ENCODE results near the gene SMIM36.
"Not testable (repeated sequence)": the region's sequence is repeated elsewhere in the genome, so short reads cannot be mapped to it uniquely, and the experiment has no call there.

Gene SMIM36

GRCh38 chr17:55510986-55511721 lies at the start of gene SMIM36:
SMIM36 (minus strand) TSS chr17:55511452.
- DNase-seq (ENCODE audit: low read depth in 2 of 2) = no peak

DNA sequence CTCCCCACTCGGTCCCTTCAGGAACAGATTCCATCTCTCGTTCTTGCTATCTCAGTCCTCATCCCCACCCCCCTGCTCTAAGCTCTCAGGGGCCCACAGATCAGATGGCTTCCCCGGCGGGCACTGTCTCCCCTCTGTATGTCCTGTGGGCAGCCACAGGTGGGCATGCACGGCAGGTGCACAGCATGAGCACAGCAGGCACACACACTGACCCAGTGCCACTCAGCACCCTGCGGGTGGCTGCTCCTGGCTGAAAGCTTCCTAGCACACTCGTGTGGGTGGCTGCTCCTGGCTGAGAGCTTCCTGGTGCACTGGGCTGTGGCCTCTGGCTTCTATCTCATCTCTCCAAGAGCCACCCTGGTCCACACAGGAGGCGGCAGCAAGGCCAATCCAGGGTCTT lies 44.5 kb upstream of the SMIM36 start:
- no peak for DNase-seq (ENCODE audit: low read depth in 2 of 2)

GRCh38 chr17:55549140-55549539 lies 37.9 kb upstream of the SMIM36 start:
- no peak for DNase-seq (ENCODE audit: low read depth in 2 of 2)

DNA sequence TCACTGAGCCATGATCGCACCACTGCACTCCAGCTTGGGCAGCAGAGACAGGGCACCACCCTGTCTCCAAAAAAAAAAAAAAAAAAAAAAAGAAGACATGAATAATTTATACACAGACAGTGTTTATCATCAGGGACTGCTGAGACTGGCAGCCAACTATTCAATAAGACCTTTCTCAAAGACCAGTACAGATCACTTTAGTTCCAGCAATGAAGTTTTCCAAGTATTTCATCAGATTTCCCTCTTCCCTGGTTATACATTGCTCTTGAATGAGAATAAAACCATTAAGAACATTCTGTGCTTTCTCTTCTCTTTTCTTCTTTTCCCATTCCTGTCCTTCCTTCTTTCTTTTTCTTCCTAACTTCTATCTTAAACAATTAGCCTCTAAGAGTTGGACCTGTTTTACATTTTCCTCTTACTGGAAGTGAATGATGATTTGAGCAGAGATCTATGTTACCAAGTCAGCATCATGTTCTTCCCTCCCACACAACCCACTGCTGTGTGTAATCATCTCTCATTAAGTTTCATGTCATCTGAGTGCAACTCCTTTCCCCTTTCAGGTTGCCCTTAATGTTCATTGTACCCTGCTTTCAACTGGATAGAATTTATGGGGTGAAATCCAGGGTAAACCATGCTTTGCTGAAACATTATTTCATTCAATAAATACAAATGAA lies 35.9 kb upstream of the SMIM36 start:
- no peak for DNase-seq (ENCODE audit: low read depth in 2 of 2)

GRCh38 chr17:55546481-55546880 lies 35.2 kb upstream of the SMIM36 start:
- DNase-seq (ENCODE audit: low read depth in 2 of 2) = no peak

GRCh38 chr17:55545806-55546205 lies 34.6 kb upstream of the SMIM36 start:
- no peak for DNase-seq (ENCODE audit: low read depth in 2 of 2)

DNA sequence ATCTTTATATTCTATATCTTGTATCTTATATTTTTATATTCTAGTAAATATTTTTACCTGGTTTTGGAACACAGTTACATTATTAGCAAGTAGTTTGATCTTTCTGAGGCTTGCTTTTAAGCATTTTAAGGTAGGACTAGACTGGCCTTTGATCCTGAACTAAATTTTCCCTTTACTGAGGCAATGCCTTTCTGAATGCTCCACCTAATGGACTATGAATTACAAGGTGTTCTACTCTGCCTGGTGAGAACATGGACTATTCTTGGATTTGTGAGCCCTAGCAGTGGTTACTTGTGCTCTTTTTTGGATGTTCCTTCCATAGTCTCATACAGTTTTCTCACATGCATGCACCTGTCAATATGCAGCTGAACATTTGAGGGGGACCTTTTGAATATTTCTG lies 32.5 kb upstream of the SMIM36 start:
- DNase-seq (ENCODE audit: low read depth in 2 of 2) = no peak

DNA sequence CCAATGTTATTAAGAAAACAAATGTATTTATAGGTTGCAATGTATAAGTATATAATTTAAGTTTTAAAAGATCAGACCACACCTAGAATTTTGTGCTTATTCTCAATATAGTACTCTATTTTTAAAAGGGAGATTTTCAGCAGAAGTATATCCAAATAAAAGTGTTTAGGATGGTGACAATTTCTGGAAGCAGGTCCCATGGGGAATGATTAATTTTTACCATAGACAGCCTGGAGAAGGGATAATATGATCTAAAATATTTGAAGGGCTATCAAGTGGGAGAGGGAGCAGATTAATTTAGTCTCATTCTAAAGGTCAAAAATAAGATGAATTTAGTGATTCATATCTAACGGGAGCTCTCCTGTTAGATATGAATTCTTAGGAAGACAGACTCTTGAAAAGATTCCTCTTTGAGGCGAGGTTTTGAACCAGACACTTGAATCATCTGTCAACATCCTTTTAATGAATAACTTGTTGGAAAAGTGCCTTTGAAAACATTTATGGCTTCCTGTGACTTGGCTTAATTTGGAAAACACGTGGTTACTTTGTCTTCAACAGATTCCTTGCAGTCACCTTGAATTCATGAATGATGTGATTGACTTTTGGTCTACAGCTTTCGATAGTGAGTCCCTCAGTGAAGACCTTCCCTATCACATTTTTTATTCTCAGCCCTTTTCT lies 29.3 kb upstream of the SMIM36 start:
- no peak for DNase-seq (ENCODE audit: low read depth in 2 of 2)

GRCh38 chr17:55536205-55536604 lies 25.0 kb upstream of the SMIM36 start:
- no peak for DNase-seq (ENCODE audit: low read depth in 2 of 2)

GRCh38 chr17:55533608-55534007 lies 22.4 kb upstream of the SMIM36 start:
- no peak for DNase-seq (ENCODE audit: low read depth in 2 of 2)

DNA sequence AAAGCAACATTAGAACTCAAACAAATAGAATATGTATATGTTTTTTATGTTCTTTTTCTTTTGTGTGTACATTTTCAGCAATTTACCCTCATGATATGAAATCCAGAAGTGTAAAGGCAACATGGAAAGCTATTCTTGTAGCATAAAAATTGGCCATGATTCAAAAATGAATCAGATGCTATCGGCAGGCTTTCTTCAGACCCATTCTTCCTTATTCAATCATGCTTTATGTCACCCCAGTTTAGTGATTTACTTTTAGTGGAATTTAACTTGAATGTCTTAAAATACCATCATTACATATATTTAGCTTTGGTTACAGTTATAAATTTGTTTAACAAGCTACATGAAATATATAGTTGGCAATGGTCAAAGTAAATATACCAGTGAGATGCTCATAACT lies 21.4 kb upstream of the SMIM36 start:
- no peak for DNase-seq (ENCODE audit: low read depth in 2 of 2)

GRCh38 chr17:55531053-55531728 lies 19.9 kb upstream of the SMIM36 start:
- DNase-seq (ENCODE audit: low read depth in 2 of 2) = no peak

GRCh38 chr17:55530064-55530463 lies 18.8 kb upstream of the SMIM36 start:
- DNase-seq (ENCODE audit: low read depth in 2 of 2) = no peak

DNA sequence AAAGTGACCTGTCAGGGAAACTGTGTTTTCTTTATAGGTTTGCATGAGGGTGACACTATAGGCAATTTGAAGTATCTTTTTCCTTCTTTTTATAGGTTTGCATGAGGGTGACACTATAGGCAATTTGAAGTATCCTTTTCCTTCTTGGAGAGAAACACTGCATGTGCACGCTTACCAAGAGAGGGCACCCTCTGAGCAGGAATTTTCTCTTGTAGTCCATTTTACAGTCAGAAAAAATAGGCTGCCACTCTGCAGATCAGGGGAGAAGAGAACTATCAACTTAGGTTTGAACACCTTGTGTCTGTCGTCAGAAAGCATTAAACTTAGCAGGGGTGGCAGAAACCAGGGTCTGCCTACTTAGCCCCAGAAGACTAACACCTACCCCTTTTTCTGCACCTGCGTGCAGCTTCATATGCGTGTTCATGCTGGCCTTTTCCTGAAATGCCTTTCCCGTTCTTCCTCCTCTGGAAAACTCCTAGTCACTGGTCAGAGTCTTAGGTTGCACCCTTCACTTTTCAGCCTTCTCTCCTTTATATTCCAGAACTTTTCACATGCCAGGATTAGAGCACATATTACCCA lies 16.4 kb upstream of the SMIM36 start:
- DNase-seq (ENCODE audit: low read depth in 2 of 2) = no peak

DNA sequence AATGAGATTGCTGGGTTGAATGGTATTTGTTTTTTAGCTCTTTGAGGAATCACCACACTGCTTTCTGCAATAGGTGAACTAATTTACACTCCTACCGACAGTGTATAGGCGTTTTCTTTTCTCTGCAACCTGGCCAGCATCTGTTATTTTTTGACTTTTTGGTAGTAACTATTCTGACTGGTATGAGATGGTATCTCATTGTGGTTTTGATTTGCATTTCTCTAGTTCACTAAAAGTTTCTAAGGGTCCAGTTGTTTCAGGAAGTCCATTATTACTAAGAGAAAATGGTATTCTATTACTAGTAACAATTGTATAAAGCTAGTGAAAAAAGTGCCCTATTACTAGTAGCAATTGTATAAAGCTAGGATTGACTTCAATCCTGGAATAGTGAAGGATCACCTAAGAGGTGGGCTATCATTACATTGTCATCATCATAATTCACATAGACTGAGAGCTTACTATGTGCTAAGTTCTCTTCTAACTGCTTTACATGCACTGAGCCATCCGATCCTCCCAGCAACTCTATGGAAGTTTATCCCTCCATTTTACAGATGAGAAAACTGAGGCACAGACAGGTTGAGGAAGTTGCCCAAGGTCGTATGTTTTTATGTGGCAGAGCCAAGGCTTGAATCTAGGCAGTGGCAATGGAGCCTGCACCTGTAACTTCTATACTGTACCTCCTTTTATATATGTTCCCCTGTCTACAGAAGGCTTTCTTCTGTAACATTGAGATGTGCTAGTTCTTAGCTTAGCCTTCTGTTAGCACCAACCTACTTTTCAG lies 13.4 kb upstream of the SMIM36 start:
- DNase-seq (ENCODE audit: low read depth in 2 of 2) = no peak

DNA sequence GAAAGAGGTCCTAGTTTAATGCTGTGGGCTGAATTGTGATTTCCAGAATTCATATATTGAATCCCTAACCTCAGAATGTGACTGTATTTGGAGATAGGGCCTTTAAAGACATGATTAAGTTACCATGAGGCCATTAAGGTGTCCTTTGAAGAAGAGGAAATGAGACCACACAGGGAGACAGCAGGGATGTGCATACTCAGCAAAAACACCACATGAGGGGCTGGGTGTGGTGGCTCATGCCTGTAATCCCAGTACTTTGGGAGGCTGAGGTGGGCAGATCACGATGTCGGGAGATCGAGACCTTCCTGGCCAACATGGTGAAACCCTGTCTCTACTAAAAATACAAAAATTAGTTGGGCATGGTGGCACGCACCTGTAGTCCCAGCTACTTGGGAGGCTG lies 11.8 kb upstream of the SMIM36 start:
- DNase-seq (ENCODE audit: low read depth in 2 of 2) = not testable (repeated sequence)

DNA sequence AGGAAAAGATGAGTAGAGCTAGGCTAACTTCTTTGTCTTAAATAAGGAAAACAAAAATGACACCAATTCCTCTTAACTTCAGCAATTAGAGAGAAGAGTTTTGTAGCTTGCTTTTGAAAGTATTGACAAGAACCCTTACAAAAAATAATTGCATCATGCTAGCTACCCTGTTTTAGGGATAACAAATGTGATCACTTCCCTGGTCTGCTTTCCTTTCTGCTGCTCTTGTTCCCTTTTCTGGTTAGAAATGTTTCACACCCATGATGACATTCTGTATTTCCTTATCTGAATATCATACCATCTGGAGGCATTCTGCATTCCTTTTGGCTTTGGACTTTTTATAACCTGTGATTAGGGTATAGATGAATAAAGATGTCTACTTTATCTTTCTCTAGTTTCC lies 9.9 kb upstream of the SMIM36 start:
- DNase-seq (ENCODE audit: low read depth in 2 of 2) = no peak

- no peak for DNase-seq (ENCODE audit: low read depth in 2 of 2)
Observed at GRCh38 chr17:55520402-55520801, 9.2 kb upstream of the SMIM36 start.

DNA sequence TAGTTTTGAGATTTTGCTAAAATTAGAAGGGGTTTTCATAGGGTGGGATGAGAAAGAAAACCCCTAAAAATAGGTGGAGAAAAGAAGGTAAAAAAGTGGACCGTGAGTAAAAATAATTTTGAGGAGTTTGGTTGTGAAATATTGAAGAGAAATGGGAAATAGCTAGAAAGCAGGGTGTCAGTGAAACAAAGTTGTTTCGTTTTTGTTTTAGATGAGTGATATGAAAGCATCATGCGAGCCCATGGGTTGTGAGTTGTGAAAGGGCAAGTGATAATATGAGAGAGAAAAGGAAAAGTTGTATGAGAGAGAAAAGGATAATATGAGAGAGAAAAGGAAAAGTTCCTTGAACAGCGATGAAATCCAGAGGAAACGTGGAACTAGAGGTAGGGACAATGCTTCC lies 7.3 kb upstream of the SMIM36 start:
- no peak for DNase-seq (ENCODE audit: low read depth in 2 of 2)

GRCh38 chr17:55513885-55514590 lies 2.8 kb upstream of the SMIM36 start:
- DNase-seq (ENCODE audit: low read depth in 2 of 2) = peak; percentile 36 to 52

GRCh38 chr17:55507669-55508068 lies 3.6 kb downstream of the SMIM36 start:
- DNase-seq (ENCODE audit: low read depth in 2 of 2) = not testable (repeated sequence)
